ENCODE results near the gene DNAH17.

Gene DNAH17

DNA sequence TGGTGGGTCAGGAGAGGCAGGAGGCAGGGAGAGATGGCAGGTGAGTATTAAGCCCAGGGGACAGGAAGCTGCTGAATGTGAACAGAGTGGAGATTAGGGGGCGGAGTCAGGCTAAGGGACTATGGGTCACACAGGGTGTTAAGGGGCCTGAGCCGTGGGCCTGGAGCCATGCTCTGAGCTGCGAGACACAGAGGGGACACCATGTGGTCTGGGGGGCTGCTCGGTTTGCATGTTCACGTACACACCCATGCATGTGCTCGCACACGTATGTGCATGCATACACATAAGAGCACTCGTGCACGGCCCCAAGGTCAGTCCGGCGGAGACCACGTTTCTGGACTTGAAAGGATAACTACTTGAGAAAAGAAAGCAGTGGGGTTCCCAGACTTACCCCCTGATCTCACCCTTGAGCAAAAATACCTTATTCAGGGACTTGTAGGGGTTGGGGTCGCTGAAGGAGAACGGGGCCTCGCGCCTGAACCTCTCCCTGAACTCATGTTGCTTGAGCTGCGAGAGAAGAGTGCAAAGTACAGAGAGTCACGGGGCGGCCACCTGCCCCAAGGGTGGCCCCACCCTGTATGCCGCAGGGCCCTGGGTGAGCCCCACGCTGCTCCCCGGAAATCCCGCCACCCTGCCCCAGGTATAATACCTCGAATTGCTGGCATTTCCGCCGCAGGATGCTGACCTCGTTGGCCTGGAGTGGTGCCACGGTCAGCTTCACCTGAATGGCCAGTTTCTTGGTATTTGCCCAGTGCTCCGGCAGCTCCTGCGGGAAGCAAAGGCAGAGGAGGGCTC, 50.8 kb downstream of the DNAH17 start:
- no peaks in the 10 kb centered on the region for H3K9me3 ChIP-seq (ENCODE audit: low read length)
- H3K27ac ChIP-seq (ENCODE audit: low read depth, low read length) = no peak overlapping the region
- no peaks in the 10 kb centered on the region for H3K4me1 ChIP-seq (ENCODE audit: insufficient read depth, low read length)
- no peaks in the 10 kb centered on the region for H3K27me3 ChIP-seq (ENCODE audit: control insufficient read depth in 1 of 2, insufficient read depth in 2 of 2, low read length in 2 of 2)
- H3K4me3 ChIP-seq (ENCODE audit: low read depth in 1 of 2, low read length in 2 of 2) = no peak overlapping the region
- no peaks in the 10 kb centered on the region for H3K36me3 ChIP-seq (ENCODE audit: insufficient read depth, low read length)
- H3K9ac ChIP-seq (ENCODE audit: low read length) = no peak overlapping the region

DNA sequence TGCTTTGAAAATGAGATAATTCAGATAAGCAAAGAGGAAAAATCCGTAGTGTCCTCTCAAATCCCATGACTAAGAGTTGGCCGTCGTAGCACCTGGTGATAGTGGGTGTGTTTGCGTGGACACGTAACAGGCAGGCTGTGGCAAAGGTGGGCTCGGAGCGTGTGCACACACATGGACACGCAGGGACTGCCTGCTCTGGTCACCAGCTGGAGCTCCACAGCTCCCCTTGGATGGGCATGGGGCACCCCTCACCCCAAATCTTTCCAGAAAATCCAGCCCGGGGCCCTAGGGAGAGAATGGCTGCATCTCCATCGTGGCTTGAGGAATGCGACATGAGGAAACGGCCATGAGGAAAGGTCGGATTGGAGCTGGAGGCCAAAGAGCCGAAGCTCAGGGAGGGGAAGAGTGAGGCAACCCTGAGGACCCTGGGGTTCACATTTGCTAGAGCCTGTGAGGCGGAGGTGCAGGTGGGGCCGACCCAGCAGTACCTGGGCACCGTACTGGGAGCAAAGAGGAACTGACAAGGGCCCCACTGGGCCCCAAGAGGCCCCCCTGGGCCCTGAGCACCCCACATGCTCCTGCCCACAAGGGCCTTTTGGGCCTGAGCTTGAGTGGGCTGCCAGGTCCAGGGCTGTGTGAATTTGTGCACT, 51.6 kb downstream of the DNAH17 start:
- H3K27ac ChIP-seq (ENCODE audit: low read depth, low read length) = no peak overlapping the region
- H3K9ac ChIP-seq (ENCODE audit: low read length) = no peak overlapping the region
- H3K4me3 ChIP-seq (ENCODE audit: low read depth in 1 of 2, low read length in 2 of 2) = no peak overlapping the region
- no peaks in the 10 kb centered on the region for H3K27me3 ChIP-seq (ENCODE audit: control insufficient read depth in 1 of 2, insufficient read depth in 2 of 2, low read length in 2 of 2)
- no peaks in the 10 kb centered on the region for H3K9me3 ChIP-seq (ENCODE audit: low read length)
- no peaks in the 10 kb centered on the region for H3K4me1 ChIP-seq (ENCODE audit: insufficient read depth, low read length)
- H3K36me3 ChIP-seq (ENCODE audit: insufficient read depth, low read length) = no peaks in the 10 kb centered on the region

DNA sequence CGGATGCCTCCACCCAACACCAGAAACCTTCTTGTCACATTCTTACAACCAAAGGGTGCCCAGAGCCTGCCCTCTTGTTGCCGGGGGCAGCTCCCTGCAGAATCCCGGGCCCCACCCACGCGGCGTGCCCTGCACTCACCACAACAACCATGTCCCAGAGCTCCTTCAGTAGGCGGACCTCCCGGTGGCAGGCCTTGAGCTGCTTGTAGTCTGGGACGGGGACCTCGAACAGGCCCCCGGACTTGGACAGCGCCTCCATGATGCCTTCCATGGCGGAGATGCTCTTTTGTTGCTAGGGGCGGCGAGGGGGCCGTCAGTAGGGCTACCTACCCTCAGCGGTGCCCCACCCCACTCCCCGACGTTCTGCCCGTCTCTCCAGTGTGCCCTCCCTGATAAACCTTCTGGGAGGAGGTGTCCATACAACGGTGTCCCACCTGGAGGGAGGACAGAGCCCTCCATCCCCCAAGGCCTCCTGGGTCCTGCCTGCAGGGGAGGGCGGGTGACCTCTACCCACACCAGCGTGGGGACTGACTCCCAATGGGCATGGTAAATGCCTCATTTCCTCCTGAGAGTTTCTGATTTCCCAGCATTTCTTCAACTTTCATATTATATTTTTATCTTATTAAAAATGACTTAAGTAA, 52.2 kb downstream of the DNAH17 start:
- Histone ChIP-seq H3K4me3 (ENCODE audit: low read depth in 1 of 2, low read length in 2 of 2) (no peak overlapping the region), H3K9me3 (ENCODE audit: low read length) (no peaks in the 10 kb centered on the region), H3K4me1 (ENCODE audit: insufficient read depth, low read length) (no peaks in the 10 kb centered on the region), H3K27me3 (ENCODE audit: control insufficient read depth in 1 of 2, insufficient read depth in 2 of 2, low read length in 2 of 2) (no peaks in the 10 kb centered on the region), H3K9ac (ENCODE audit: low read length) (no peak overlapping the region), H3K27ac (ENCODE audit: low read depth, low read length) (no peak overlapping the region), H3K36me3 (ENCODE audit: insufficient read depth, low read length) (no peaks in the 10 kb centered on the region)

DNA sequence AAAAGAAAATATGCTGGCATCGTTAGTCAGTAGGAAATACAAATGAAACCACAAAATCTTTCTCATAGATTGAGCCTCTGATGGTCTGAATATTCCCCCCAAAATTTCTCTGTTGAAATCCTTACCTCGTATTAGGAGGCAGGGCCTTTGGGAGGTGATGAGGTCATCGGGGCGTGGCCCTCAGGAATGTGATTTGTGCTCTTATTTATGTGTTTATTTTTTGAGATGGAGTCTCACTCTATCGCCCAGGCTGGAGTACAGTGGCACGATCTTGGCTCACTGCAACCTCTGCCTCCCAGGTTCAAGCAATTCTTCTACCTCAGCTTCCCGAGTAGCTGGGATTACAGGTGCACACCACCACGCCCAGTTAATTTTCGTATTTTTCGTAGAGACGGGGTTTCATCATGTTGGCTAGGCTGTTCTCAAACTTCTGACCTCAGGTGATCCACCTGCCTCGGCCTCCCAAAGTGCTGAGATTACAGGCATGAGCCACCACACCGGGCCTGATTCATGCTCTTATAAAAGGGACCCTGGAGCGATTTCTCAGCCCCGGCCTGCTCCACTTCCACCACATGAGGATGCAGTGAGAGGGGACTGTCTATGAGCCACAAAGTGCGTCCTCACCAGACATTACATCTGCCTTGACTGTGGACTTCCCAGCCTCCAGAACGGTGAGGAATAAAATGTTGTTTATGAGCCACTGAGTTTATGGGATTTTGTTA, 53.1 kb downstream of the DNAH17 start:
- no peaks in the 10 kb centered on the region for H3K4me1 ChIP-seq (ENCODE audit: insufficient read depth, low read length)
- H3K27me3 ChIP-seq (ENCODE audit: control insufficient read depth in 1 of 2, insufficient read depth in 2 of 2, low read length in 2 of 2) = no peaks in the 10 kb centered on the region
- no peak overlapping the region for H3K9ac ChIP-seq (ENCODE audit: low read length)

DNA sequence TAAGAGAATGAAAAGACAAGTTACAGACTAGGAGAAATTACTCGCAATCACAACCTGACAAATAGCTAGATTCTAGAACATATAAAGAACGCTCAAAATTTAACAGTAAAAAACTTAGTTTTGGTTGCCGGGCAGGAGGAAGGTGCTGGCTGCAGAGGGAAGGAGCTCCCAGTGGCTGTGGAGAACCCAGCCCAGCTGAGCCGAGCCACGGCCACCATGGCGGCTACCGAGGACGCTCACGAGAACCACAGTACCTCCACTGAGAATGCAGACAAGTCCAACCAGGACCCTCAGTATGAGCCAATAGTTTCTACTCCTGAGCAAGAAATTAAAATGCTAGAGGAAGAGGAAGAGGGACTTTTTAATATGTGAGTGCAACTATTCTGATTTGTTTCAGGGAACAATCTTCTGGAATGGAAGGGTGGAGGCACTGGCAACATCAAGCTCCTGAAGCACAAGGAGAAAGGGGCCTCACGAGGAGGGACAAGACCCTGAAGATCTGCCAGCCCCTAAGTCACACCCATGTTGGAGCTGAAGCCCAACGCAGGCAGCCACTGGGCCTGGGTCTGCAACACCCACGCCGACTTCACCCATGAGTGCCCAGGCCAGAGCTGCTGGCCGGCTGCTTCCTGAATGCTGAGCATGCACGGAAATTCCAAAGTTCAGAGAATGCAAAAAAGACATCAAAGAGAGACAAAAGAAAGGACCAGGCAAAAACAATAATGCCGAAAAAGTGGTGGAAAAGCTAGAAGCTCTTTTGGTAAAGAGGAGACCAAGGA, 55.0 kb downstream of the DNAH17 start:
- peaks cover 6% of the 10 kb centered on the region for H3K4me1 ChIP-seq (ENCODE audit: insufficient read depth, low read length)
- H3K36me3 ChIP-seq (ENCODE audit: insufficient read depth, low read length) = no peaks in the 10 kb centered on the region
- no peak overlapping the region for H3K9ac ChIP-seq (ENCODE audit: low read length)

More for the DNA sequence above, 53.1 kb downstream of the DNAH17 start:
- Histone ChIP-seq H3K27ac (ENCODE audit: low read depth, low read length) (no peak overlapping the region), H3K4me3 (ENCODE audit: low read depth in 1 of 2, low read length in 2 of 2) (no peak overlapping the region), H3K36me3 (ENCODE audit: insufficient read depth, low read length) (no peaks in the 10 kb centered on the region), H3K9me3 (ENCODE audit: low read length) (no peaks in the 10 kb centered on the region)

DNA sequence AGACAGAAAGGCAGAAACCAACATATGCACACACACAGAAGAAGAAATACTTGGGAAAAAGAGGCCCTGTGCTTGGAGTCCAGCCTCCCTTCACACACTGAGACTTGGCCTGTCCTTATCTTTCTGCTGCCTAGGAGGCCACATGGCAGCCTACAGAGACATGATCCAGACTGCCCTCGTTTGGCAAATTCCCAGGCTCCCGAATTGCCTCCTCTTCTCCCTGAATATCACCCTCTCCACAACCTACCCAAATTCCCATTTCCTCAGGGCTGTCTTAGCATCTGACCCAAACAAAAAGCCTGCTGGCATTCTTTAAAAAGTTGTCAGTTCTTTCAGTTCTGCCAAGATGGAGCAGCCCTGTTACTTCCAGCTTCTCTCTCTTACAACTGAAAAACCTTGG, 59.8 kb downstream of the DNAH17 start:
- no peaks in the 10 kb centered on the region for H3K36me3 ChIP-seq (ENCODE audit: insufficient read depth, low read length)
- no peak overlapping the region for H3K27ac ChIP-seq (ENCODE audit: low read depth, low read length)
- H3K27me3 ChIP-seq (ENCODE audit: control insufficient read depth in 1 of 2, insufficient read depth in 2 of 2, low read length in 2 of 2) = no peaks in the 10 kb centered on the region
- peaks cover 7% of the 10 kb centered on the region for H3K4me1 ChIP-seq (ENCODE audit: insufficient read depth, low read length)
- H3K9me3 ChIP-seq (ENCODE audit: low read length) = no peaks in the 10 kb centered on the region
- no peak overlapping the region for H3K9ac ChIP-seq (ENCODE audit: low read length)
- no peak overlapping the region for H3K4me3 ChIP-seq (ENCODE audit: low read depth in 1 of 2, low read length in 2 of 2)

More for the DNA sequence above, 55.0 kb downstream of the DNAH17 start:
- Histone ChIP-seq H3K27ac (ENCODE audit: low read depth, low read length) (no peak overlapping the region), H3K4me3 (ENCODE audit: low read depth in 1 of 2, low read length in 2 of 2) (no peak overlapping the region), H3K9me3 (ENCODE audit: low read length) (no peaks in the 10 kb centered on the region), H3K27me3 (ENCODE audit: control insufficient read depth in 1 of 2, insufficient read depth in 2 of 2, low read length in 2 of 2) (no peaks in the 10 kb centered on the region)

DNA sequence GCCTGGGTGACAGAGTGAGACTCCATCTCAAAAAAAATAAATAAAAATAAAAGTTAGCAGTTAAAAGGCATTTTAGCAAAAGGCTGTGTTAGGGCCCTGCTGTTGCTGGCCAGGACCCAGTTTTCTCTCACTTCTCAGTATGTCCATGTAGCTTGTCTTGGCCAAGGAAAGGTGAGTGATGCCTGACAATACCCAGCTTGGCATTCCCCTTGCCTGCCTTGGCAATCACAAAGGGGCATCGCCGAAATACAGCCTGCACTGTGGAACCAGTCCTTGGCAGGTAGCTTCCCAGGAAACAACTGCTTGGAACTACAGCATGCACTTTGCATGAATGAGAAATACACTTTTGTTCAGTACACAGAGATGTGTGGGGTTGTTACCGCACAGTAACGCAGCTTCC, 61.7 kb downstream of the DNAH17 start:
- H3K27ac ChIP-seq (ENCODE audit: low read depth, low read length) = no peak overlapping the region
- H3K36me3 ChIP-seq (ENCODE audit: insufficient read depth, low read length) = no peaks in the 10 kb centered on the region
- H3K4me3 ChIP-seq (ENCODE audit: low read depth in 1 of 2, low read length in 2 of 2) = no peak overlapping the region
- no peaks in the 10 kb centered on the region for H3K27me3 ChIP-seq (ENCODE audit: control insufficient read depth in 1 of 2, insufficient read depth in 2 of 2, low read length in 2 of 2)
- peaks cover 7% of the 10 kb centered on the region for H3K4me1 ChIP-seq (ENCODE audit: insufficient read depth, low read length)
- H3K9me3 ChIP-seq (ENCODE audit: low read length) = no peaks in the 10 kb centered on the region
- no peak overlapping the region for H3K9ac ChIP-seq (ENCODE audit: low read length)

DNA sequence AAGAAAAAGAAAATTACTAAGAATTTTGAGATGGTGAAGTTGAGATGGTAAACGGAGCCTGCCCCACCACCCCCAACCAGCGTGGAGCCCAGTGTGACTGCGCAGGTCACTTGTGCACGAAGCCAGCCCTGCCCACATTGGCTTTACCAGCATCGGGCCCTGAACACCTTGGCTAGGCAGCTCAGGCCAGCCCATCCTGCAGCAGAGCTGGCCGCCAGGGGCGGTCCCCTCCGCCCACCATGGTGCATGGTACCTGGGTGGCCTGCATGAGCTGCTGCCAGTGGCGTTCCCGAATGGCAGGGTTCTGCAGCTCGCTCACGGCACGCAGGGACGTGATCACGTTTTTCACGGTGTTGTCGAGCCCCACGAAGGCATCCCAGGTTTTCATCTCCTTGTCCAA, 62.7 kb downstream of the DNAH17 start:
- no peak overlapping the region for H3K9ac ChIP-seq (ENCODE audit: low read length)
- peaks cover 7% of the 10 kb centered on the region for H3K4me1 ChIP-seq (ENCODE audit: insufficient read depth, low read length)
- no peak overlapping the region for H3K27ac ChIP-seq (ENCODE audit: low read depth, low read length)
- no peaks in the 10 kb centered on the region for H3K9me3 ChIP-seq (ENCODE audit: low read length)
- no peak overlapping the region for H3K4me3 ChIP-seq (ENCODE audit: low read depth in 1 of 2, low read length in 2 of 2)
- no peaks in the 10 kb centered on the region for H3K27me3 ChIP-seq (ENCODE audit: control insufficient read depth in 1 of 2, insufficient read depth in 2 of 2, low read length in 2 of 2)
- no peaks in the 10 kb centered on the region for H3K36me3 ChIP-seq (ENCODE audit: insufficient read depth, low read length)

DNA sequence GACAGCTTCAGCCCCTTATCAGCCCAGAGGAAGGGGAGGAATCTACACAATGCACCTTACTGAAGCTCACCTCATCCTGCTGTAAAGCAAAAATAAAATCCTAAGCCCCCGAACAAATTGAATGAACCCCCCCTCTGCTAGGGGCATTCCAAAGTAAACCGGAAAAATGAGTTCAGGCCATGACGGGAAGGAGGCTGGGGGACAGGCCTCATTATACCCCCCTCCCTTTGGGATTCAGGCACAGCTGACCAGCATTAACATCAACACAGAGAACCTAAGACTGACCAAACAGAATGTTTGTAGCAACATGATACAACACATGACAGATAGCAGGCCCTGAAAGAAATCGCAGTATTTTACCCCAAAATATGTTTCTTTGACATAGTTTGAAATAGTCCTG, 64.2 kb downstream of the DNAH17 start:
- Histone ChIP-seq H3K4me1 (ENCODE audit: insufficient read depth, low read length) (peaks cover 7% of the 10 kb centered on the region), H3K27ac (ENCODE audit: low read depth, low read length) (no peak overlapping the region), H3K36me3 (ENCODE audit: insufficient read depth, low read length) (no peaks in the 10 kb centered on the region), H3K9me3 (ENCODE audit: low read length) (no peaks in the 10 kb centered on the region), H3K4me3 (ENCODE audit: low read depth in 1 of 2, low read length in 2 of 2) (no peak overlapping the region), H3K27me3 (ENCODE audit: control insufficient read depth in 1 of 2, insufficient read depth in 2 of 2, low read length in 2 of 2) (no peaks in the 10 kb centered on the region), H3K9ac (ENCODE audit: low read length) (no peak overlapping the region)

DNA sequence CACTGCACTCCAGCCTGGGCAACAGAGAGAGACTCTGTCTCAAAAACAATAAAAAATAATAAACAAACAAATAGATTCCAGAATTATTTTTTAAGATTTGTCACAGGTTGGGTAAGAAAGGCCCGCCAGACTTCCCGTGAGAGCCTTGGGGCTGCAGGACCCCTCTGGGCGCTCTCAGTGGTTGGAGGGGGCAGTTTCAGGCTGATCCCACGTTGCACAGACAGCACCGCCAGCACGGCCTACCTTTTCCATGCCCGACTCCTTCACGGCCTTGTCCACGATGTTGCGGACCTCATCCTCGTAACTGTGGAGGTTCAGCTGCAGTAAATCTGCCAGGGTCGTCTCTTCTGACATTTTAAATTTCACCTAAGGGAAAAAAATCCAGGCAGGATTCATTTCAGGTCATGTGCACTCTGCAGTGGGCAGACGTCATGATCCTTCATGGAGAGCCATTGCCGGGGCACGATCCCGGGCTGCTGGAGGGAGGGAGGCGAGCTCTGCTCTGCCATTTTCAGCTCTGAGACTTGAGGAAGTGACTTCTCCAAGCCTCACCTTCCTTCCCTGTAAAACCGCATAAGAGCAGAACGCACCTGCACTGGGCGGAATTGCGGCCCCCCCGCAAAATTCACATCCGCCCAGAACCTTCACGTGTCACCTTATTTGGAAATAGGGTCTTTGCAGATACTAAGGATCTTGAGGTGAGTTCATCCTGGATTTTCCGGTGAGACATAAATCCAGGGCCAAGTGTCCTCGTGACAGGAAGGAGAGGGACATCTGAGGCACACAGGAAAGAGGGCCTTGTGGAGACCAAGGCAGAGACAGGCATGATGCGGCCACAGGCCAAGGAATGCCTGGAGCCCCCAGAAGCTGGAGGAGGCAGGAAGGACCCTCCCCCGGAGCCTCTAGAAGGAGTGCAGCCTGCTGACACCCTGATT, 66.8 kb downstream of the DNAH17 start:
- H3K27ac ChIP-seq (ENCODE audit: low read depth, low read length) = no peak overlapping the region
- H3K4me1 ChIP-seq (ENCODE audit: insufficient read depth, low read length) = no peaks in the 10 kb centered on the region
- no peaks in the 10 kb centered on the region for H3K36me3 ChIP-seq (ENCODE audit: insufficient read depth, low read length)
- H3K9me3 ChIP-seq (ENCODE audit: low read length) = no peaks in the 10 kb centered on the region
- no peak overlapping the region for H3K9ac ChIP-seq (ENCODE audit: low read length)
- H3K4me3 ChIP-seq (ENCODE audit: low read depth in 1 of 2, low read length in 2 of 2) = no peak overlapping the region
- no peaks in the 10 kb centered on the region for H3K27me3 ChIP-seq (ENCODE audit: control insufficient read depth in 1 of 2, insufficient read depth in 2 of 2, low read length in 2 of 2)
